PC-3 (cell line): ENCODE results near the gene SLC25A41. TPM values are rescaled to one million over a fixed set of nuclear protein-coding genes. Genes with fewer than 3 reads are reported as not detected.

Source experiments
- ATAC-seq: fragments of 200-7000 bp; cut with Tn5 transposase; 2 replicates; pipeline ENCODE4 v1.9.1; 2020; ENCODE audit warnings: mild to moderate bottlenecking, moderate library complexity
- Bru-seq: library from RNA; stranded (reverse); fragments of 400-500 nt; gene quantifications from one replicate; lab custom pipeline; 2021; lab: Mats Ljungman, UMichigan
- BruChase-seq, 2 experiments: library from RNA; stranded (reverse); fragments of 400-500 nt; gene quantifications; one replicate each; lab custom pipeline; 2021; lab: Mats Ljungman, UMichigan
- BruUV-seq: library from RNA; stranded (reverse); fragments of 400-500 nt; replicated peaks from 2 replicates; lab custom pipeline; 2021; lab: Mats Ljungman, UMichigan
- CTCF ChIA-PET: fragments of 300-600 bp; sonication (Branson Sonifier 250); formaldehyde crosslinking; loops from one replicate; lab custom pipeline; 2022; ENCODE audit warnings: antibody characterized with exemption; lab: Charles Lee
- POLR2A ChIA-PET: fragments of 300-600 bp; sonication (Branson Sonifier 250); formaldehyde crosslinking; loops from one replicate; lab custom pipeline; 2022; ENCODE audit warnings: antibody characterized with exemption; ENCODE audit not compliant: unreplicated experiment; lab: Charles Lee
- DNase-seq: peaks from one replicate; pipeline ENCODE4 v3.0.0-alpha.2; 2015
- H2AFZ ChIP-seq: fragments of 300-600 bp; sonication (generic); 2 replicates; pipeline ENCODE4 v1.6.0; 2016; ENCODE audit warnings: antibody characterized with exemption, low read length
- H3F3A ChIP-seq: fragments of 300-600 bp; sonication (generic); one replicate; pipeline ENCODE4 v1.6.0; 2017; ENCODE audit warnings: antibody characterized with exemption, low read length, control low read depth, mild to moderate bottlenecking; ENCODE audit not compliant: unreplicated experiment
- H3K27ac ChIP-seq: fragments of 300-600 bp; sonication (generic); 2 replicates; pipeline ENCODE4 v1.5.1; 2016; ENCODE audit warnings: mild to moderate bottlenecking, low read length
- H3K27me3 ChIP-seq: fragments of 300-600 bp; sonication (generic); 2 replicates; pipeline ENCODE4 v1.6.1; 2016; ENCODE audit warnings: low read length, mixed read lengths
- H3K36me3 ChIP-seq: fragments of 300-600 bp; sonication (generic); 2 replicates; pipeline ENCODE4 v1.6.1; 2016; ENCODE audit warnings: low read depth, mixed run types, low read length, mixed read lengths
- H3K4me1 ChIP-seq: fragments of 300-600 bp; sonication (generic); 2 replicates; pipeline ENCODE4 v1.5.1; 2016; ENCODE audit warnings: low read length; ENCODE audit not compliant: insufficient read depth
- H3K4me2 ChIP-seq: fragments of 300-600 bp; sonication (generic); 2 replicates; pipeline ENCODE4 v1.6.0; 2016; ENCODE audit warnings: low read length
- H3K4me3 ChIP-seq: fragments of 300-600 bp; sonication (generic); 2 replicates; pipeline ENCODE4 v1.5.1; 2016; ENCODE audit warnings: mild to moderate bottlenecking, low read length, mixed read lengths
- H3K79me2 ChIP-seq: fragments of 300-600 bp; sonication (generic); 2 replicates; pipeline ENCODE4 v1.6.1; 2017; ENCODE audit warnings: low read length, mixed read lengths
- H3K9ac ChIP-seq: fragments of 300-600 bp; sonication (generic); 2 replicates; pipeline ENCODE4 v1.6.0; 2016; ENCODE audit warnings: mild to moderate bottlenecking, low read length
- H3K9me2 ChIP-seq: fragments of 300-600 bp; sonication (generic); replicated peaks from 2 replicates; pipeline ENCODE4 v1.6.1; 2016; ENCODE audit warnings: mixed run types, low read length, mixed read lengths
- H3K9me3 ChIP-seq: fragments of 300-600 bp; sonication (generic); 2 replicates; pipeline ENCODE4 v1.6.1; 2016; ENCODE audit warnings: low read length, mixed read lengths
- H4K20me1 ChIP-seq: fragments of 300-600 bp; sonication (generic); 2 replicates; pipeline ENCODE4 v1.6.1; 2016; ENCODE audit warnings: low read length, mixed read lengths
- EZH2 ChIP-seq: fragments of 300-600 bp; sonication (generic); IDR thresholded peaks from one replicate; pipeline ENCODE4 v1.6.1; 2017; ENCODE audit warnings: antibody characterized with exemption, mild to moderate bottlenecking, low read length; ENCODE audit not compliant: unreplicated experiment
- EZH2phosphoT487 ChIP-seq: fragments of 300-600 bp; sonication (generic); IDR thresholded peaks from 2 replicates; pipeline ENCODE4 v1.6.1; 2018; ENCODE audit warnings: mild to moderate bottlenecking, antibody characterized with exemption, low read length, borderline replicate concordance
- intact Hi-C: fragments of 100-400 bp; cut with micrococcal nuclease; formaldehyde crosslinking; loops from 2 replicates; pipeline ENCODE4 v1.9.0; 2023
- long read RNA-seq: library from polyadenylated mRNA; unstranded; transcript quantifications from one replicate; pipeline ENCODE4 v2.0.0, GENCODE V29; 2021; ENCODE audit not compliant: unreplicated experiment
- total RNA-seq: library from RNA; depleted of rRNA; stranded (reverse); fragments of >200 nt; gene quantifications from 2 replicates; pipeline ENCODE4 v1.2.3, GENCODE V29; 2014; rRNA removed
- TF ChIP-seq, protein P1 (sequence below): fragments of 300-600 bp; sonication (generic); conservative IDR thresholded peaks from 2 replicates; pipeline ENCODE4 v1.5.1; 2017; ENCODE audit warnings: antibody characterized with exemption, low read depth, mild to moderate bottlenecking, low read length

Gene SLC25A41
- total RNA-seq (0.26 TPM in 1 of 2 replicates, not detected in the other), Bru-seq, nascent RNA (percentile 19 among the genes with signal in this experiment), BruChase-seq, experiment 1, labeled RNA remaining after a 6-hour chase (percentile 36 among the genes with signal in this experiment), BruChase-seq, experiment 2, labeled RNA remaining after a 2-hour chase (percentile 37 among the genes with signal in this experiment)
- long read RNA-seq, partial matches to known transcripts: 0 of 2 reads
- long read RNA-seq, other reads (novel, unspliced or antisense): 2 of 2 reads

- ChIA-PET CTCF (no interaction called here), POLR2A (no interaction called here)
- Histone ChIP-seq H3K79me2 (no peaks in the 10 kb centered on the region), H3K9me2 (no peaks in the 10 kb centered on the region), H3K9ac (no peak within 1 kb of the TSS), H3K9me3 (no peaks in the 10 kb centered on the region), H2AFZ (no peak within 1 kb of the TSS), H3K27me3 (no peaks in the 10 kb centered on the region), H3K36me3 (no peaks in the 10 kb centered on the region), H3K4me2 (no peak within 1 kb of the TSS), H3K27ac (no peak within 1 kb of the TSS), H3K4me3 (no peak within 1 kb of the TSS), H3F3A (no peaks in the 10 kb centered on the region), H3K4me1 (no peaks in the 10 kb centered on the region), H4K20me1 (no peaks in the 10 kb centered on the region)
- no peak for TF ChIP-seq EZH2
- TF ChIP-seq, protein P1, sequence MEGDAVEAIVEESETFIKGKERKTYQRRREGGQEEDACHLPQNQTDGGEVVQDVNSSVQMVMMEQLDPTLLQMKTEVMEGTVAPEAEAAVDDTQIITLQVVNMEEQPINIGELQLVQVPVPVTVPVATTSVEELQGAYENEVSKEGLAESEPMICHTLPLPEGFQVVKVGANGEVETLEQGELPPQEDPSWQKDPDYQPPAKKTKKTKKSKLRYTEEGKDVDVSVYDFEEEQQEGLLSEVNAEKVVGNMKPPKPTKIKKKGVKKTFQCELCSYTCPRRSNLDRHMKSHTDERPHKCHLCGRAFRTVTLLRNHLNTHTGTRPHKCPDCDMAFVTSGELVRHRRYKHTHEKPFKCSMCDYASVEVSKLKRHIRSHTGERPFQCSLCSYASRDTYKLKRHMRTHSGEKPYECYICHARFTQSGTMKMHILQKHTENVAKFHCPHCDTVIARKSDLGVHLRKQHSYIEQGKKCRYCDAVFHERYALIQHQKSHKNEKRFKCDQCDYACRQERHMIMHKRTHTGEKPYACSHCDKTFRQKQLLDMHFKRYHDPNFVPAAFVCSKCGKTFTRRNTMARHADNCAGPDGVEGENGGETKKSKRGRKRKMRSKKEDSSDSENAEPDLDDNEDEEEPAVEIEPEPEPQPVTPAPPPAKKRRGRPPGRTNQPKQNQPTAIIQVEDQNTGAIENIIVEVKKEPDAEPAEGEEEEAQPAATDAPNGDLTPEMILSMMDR: no peak
- no peak for TF ChIP-seq EZH2phosphoT487
- no peak for ATAC-seq
- BruUV-seq: no TSS peak
- intact Hi-C loops: no loop called here
- no peak for DNase-seq
These were observed at the start of gene SLC25A41 for GRCh38 chr19:6433663-6434062. TSS of gene SLC25A41 (minus strand) at chr19:6433763. CDS start at chr19:6433693, 70 bp downstream.

GRCh38 chr19:6483235-6483634, 49.7 kb upstream of the SLC25A41 start:
- ATAC-seq (no peak), DNase-seq (no peak)
- Histone ChIP-seq H2AFZ (no peak overlapping the region), H3K79me2 (no peaks in the 10 kb centered on the region), H4K20me1 (no peaks in the 10 kb centered on the region), H3K9me3 (no peaks in the 10 kb centered on the region), H3K27ac (no peak overlapping the region), H3F3A (no peaks in the 10 kb centered on the region), H3K4me2 (no peak overlapping the region), H3K4me3 (no peak overlapping the region), H3K36me3 (no peaks in the 10 kb centered on the region), H3K27me3 (no peaks in the 10 kb centered on the region), H3K4me1 (no peaks in the 10 kb centered on the region), H3K9ac (no peak overlapping the region), H3K9me2 (no peaks in the 10 kb centered on the region)
- CTCF ChIA-PET: no interaction called here
- no peak for TF ChIP-seq EZH2
- TF ChIP-seq, protein P1: no peak
- TF ChIP-seq EZH2phosphoT487: no peak
- intact Hi-C loops: no loop called here
- POLR2A ChIA-PET: interaction anchor here (0.6 kb wide), 1 partner anchor 114 kb away, joined by 3 read pairs; no protein-coding TSS in a partner anchor
- no TSS peak for BruUV-seq

- no peaks in the 10 kb centered on the region for H3K79me2 ChIP-seq
- H3K4me1 ChIP-seq: no peaks in the 10 kb centered on the region
- H3K27ac ChIP-seq: no peak overlapping the region
- no peaks in the 10 kb centered on the region for H3F3A ChIP-seq
- no peaks in the 10 kb centered on the region for H4K20me1 ChIP-seq
- no peak for TF ChIP-seq EZH2phosphoT487
- TF ChIP-seq, protein P1: no peak
- no peak for TF ChIP-seq EZH2
- ATAC-seq (no peak), DNase-seq (no peak)
- no peak overlapping the region for H2AFZ ChIP-seq
- no peak overlapping the region for H3K9ac ChIP-seq
- intact Hi-C loops: no loop called here
- H3K4me2 ChIP-seq: no peak overlapping the region
- H3K27me3 ChIP-seq: no peaks in the 10 kb centered on the region
- no peaks in the 10 kb centered on the region for H3K9me2 ChIP-seq
- CTCF ChIA-PET: no interaction called here
- POLR2A ChIA-PET: no interaction called here
- no peaks in the 10 kb centered on the region for H3K9me3 ChIP-seq
- H3K4me3 ChIP-seq: no peak overlapping the region
- no peaks in the 10 kb centered on the region for H3K36me3 ChIP-seq
- no TSS peak for BruUV-seq
These were observed 48.8 kb upstream of the SLC25A41 start for GRCh38 chr19:6482343-6482686.
